GM04503 (cell line): ENCODE results near the gene FAAP20.
A peak's percentile ranks its signal among the peaks of the same experiment; 100 is the strongest.

Source experiments
- DNase-seq: peaks from one replicate; pipeline ENCODE4 v3.0.0-alpha.2; 2012; ENCODE audit warnings: low read depth

FAAP20 gene, protein sequence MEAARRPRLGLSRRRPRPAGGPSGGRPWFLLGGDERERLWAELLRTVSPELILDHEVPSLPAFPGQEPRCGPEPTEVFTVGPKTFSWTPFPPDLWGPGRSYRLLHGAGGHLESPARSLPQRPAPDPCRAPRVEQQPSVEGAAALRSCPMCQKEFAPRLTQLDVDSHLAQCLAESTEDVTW

GRCh38 chr1:2194319-2194897 lies at the start of gene FAAP20:
TSS of gene FAAP20 (minus strand) at chr1:2194772. CDS start at chr1:2194749, 23 bp downstream.
- DNase-seq = no peak

DNA sequence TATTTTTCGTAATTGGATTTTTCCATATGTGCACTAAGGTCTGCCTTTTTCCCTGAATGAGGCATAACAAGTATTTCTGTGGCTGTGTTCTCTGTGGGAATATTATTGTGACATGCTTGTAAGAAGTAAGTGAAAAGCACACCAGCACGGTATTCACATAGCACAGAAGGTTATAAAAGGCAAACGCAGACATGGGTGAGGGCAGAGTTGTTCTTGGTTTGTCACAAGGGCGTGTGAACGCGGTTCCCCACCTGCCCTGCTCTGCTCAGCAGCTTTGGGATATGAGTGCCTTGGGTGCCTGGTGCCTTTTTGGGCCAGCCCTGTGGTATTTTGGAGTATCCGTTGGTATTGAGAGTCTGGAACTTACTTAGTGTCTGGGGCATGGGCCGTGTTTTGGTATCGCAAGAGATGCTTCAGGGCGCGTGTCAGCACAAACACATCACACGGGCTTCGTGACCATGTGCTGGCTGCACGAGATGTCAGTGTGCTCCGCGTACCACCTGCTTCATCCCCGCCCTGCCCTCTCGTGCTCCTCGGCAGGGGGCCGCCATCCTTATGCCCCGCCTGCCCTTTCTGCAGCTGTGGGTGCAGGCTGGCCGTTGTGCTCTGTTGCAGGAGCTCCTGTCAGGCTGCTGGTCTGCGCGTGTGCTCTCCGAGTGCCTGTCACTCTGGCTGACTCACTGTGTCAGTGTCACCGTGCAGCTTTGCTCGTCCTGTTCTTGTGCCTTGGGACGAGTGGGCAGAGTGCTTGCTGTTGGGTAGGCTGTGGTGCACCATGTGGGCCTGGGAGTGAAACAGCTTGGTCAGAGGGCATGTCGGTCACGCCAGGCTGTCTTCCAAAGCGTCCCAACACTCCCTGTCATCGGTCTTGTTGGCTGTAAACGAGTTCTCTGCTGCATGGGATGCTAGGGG lies 48.5 kb upstream of the FAAP20 start:
- DNase-seq = no peak

DNA sequence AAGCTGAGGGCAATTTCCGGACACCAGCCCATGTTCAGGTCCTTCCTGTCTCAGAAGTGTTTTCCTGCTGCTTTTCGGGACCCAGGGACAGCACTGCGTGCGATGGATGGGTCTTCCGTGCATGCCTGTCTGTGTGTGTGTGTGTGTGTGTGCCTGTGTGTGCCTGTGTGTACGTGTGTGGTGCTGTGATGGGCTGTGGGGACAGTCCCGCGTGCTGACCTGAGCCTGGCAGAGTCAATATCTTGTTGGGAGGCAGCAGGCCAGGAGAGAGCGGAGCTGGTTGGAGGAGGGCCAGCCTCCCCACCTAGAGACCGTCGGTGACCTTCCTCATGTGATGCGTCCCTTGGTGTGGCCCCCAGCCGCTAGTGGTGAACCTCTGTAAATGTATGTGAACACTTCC lies 47.2 kb upstream of the FAAP20 start:
- no peak for DNase-seq

DNA sequence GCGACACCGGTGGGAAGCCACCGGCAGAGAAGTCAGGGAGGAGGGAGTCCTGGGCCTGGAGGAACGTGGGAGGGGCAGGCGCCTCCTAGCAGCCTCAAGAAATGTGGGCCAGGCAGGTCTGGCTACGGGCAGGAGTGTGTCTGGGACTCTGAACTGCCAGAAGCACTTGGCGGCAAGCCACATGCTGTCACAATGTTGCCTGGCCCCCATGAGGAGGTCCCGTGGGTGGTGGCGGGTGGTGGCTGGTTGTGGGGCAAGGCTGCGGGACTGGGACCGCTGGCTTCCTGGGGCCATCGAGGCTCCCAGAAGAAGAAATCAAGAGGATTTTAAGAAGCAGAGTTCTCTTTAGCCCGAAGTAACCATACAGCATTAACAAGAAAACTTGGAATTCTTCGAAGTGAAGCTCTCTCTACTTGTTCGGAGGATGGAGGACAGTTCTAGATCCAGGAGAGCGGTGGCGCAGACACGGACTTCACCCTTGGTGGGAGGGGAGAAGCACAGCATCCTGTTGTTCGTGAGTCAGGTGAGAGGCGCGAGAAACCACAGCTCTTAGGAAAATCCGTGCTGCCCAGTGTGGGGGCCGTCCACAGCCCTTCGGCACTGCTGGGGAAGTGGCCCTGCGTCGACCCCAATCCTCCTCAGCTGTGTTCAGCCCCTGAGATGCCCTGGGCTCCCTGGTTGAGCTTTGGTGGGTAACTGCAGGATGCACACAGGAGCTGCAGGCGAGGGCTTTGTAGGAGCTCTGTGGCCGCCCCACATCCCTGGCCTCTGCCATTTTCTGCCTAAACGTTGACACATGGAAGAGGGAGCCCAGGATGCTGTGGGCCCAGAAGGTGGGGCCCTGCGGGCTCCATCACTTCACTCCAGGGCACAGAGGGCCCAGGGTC lies 45.9 kb upstream of the FAAP20 start:
- DNase-seq = no peak

DNA sequence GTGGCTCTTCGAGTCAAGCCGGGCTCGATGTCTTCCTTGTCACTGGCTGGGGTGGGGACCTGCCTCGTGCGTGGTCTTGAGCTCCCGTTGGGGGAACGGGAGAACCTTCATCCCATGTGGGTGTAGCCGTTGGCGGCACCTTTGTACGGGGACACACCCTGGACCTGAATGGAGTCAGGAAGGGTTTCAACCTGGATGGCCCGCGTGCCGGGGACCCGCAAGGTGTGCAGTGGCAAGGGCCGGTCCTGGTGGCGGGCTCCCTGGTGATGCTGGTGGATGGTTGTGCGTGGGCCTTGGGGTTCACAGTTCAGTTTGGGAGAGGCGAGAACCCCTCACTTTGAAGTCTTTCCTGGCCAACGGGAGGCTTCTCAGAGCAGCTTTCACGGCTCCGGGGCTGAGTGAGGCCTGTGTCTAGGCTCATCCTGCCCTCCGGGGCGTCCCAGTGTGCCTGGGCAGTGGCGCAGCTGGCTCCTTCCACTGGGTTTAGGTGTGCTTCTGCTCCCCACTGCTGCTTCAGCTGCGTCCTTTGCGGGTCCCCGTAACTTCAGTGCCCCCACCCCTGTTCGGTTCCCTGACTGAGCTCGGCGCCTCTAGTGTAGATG lies 44.9 kb upstream of the FAAP20 start:
- no peak for DNase-seq

- no peak for DNase-seq
These were observed 44.4 kb upstream of the FAAP20 start for GRCh38 chr1:2239013-2239370.

DNA sequence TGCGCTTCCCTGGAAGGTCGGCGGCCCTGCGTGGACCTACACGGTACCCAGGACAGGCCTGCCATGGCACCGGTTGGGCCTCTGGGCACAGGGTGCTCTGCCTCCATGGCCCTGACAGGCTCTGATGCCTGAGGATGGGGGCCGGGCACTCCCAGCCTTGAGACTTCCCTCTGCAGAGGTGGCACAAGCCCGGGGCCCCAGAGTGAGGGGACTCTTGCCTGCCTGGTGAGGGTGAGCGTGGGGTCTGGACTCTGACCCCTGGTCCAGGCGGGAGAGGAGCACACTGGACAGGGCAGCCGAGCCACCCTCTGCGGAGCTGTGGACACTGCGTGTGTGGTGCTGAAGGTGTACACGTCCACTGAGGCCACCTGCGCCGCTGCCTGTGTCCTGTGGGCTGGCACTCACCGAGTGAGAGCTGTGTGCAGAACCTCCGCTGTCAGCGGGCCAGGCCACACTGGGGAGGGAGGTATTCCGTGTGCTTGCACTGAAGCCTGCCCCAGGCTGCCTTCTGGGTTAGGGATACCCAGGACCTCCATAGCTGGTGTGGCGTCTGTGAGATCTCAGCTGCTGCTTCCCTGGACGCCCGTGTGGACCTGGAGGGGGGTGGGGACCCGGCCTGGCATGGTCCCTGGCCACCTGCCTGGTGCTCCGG lies 43.9 kb upstream of the FAAP20 start:
- DNase-seq = no peak

GRCh38 chr1:2237773-2238172 lies 43.2 kb upstream of the FAAP20 start:
- DNase-seq = no peak

DNA sequence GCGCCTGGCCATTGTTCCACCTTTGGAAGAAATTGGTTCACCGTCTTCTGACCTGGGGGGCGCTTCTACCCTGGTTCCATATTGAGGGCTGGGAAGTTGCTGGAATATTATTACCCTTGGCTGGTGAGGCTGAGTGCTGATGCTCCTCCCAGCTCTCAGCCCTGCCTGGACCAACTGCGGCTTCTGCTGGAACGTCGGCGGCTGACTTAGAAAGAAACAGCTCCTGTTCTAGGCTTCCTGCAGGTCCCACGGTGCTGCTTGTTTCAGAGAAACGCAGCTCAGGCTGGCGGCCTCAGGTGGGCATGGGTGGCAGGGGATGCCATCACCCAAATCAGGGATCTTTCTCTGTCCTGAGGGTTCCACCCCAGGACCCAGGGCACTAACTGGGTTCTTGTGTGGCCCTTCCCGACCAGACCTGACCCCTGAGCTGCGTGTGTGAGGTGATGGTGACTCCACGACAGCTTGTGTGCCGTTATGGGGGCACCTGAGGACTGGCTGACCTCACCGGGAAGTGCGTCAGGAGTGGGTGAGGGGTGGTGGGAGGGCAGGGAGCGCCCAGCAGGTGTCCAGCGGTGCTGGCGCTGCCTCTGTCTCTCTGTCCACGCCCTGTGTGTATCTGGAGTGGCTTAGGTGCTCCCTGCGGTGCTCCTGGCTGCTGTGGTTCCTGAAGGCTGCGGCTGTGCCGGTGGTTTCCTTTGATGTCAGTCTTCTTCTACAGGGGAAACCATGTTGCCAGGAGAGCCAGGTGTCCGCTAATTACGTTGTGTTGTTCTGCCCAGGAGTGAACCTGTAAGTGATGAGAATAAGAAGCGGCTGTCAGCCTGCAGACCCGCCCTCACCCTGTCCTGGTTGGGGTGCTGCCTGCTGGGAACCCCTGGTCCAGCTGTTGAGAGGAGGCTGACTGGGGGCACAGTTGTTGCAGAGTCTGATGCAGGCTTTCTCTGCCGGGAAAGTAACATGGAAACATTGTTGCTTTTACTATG lies 42.4 kb upstream of the FAAP20 start:
- DNase-seq = no peak

- DNase-seq = no peak
These were observed 40.9 kb upstream of the FAAP20 start for GRCh38 chr1:2235300-2235998.

- no peak for DNase-seq
These were observed 40.2 kb upstream of the FAAP20 start for GRCh38 chr1:2234762-2235113.

DNA sequence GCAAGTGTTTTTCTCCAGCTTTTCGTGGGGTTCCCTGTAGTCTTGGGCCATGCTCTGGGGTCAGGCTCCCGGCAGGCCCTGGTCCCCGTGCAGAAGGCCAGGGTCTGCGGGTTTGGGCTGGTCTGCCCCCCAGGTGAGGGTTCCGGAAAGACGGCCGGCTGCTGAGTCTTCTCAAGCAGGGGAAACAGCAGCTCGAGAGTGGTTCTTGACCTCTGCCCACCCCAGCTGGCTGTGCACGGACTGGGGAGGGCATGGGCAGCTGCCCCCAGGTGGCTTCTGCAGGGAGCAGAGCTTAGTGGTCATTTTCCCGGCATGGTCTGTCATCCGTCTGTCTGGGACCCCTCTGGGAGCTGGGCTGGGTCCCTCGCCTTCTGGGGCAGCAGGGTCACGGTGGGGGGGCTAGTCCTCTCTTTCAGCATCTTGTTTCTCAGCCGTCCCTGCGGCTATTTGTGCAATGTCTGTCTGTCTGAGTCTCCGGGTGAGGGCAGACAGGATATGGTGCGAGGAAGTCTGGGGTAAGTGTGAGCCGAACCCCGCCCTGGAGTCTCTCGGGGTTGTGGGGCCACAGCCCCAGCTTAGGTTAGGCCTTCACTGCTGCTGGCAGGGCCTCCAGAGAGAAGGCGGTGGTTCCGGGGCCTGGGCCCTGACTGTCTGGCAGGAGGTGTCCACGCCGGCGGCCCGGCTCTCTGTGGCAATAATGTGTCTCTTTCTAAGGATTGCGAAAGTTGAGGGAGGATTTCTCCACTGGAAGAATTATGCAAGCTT lies 39.6 kb upstream of the FAAP20 start:
- DNase-seq = peak; percentile 89

GRCh38 chr1:2233468-2233867 lies 38.9 kb upstream of the FAAP20 start:
- no peak for DNase-seq

DNA sequence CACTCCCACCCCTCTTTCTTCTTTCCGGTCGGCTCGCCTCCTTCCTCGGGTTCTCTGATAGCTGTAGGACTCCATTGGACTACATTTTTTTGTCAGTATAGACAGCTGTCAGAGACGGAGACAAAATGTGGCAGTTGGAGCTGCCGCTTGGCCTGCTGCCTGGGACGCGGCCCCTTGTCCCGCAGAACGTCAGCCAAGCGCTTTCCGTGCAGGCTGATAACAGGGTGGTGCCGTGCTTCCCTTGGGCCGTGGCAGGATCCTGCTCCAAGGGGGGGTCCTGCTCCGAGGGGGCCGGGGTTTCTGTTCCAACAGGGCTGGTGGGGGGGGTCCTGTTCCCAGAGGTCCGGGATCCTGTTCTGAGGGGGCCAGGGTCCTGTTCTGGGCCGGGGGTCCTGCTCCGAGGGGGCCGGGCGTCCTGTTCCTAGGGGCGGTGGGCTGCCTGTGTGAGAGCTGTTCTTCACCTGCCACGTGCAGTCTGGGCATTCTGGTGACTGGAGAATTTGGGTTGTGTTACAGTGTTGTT lies 38.4 kb upstream of the FAAP20 start:
- no peak for DNase-seq

GRCh38 chr1:2232255-2232915 lies 37.8 kb upstream of the FAAP20 start:
- DNase-seq = no peak

DNA sequence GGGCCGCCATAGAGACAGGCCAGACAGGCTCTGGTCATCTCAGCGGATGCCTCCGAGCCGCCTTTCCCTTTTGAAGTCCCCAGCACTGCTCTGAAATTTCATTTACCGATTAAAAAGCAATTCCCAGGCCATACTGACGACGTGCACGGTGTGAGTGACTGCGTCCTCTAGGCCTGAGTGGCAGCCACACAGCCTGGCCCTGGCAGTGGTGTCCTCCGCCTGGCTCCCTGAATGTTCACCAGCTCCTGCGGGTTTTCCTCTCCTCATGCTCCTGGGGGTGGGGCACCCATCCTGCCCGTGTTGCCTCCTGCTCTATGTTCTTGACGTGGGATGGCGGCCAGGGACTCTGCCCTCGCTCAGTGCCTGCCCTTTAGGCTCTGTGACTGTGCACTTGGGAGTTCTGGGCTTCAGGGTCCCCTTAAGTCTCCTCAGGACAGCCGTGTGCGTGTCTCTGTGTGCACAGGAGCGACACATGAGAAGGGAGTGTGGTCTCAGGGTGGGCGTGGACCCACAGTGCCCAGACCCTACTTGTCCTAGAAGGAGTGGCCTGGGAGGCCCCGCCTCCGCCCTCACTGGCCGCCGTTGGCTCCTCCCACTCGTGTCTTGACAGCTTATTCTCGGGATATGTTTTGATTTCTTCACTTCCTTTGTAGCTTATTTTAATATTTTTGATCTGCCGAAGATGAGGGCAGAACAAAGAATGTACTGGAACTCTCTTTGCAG lies 37.1 kb upstream of the FAAP20 start:
- DNase-seq = peak; percentile 50

GRCh38 chr1:2230781-2231531 lies 36.4 kb upstream of the FAAP20 start:
- DNase-seq = no peak
